NCI-H460 (cell line): ENCODE measurements around the gene BPIFB6. TPM values are rescaled to one million over a fixed set of nuclear protein-coding genes. Genes with fewer than 3 reads are reported as not detected.
"Not testable (repeated sequence)": the region's sequence is repeated elsewhere in the genome, so short reads cannot be mapped to it uniquely, and the experiment has no call there.

Experiments used
- DNase-seq: peaks from one replicate; pipeline ENCODE4 v3.0.0-alpha.2; 2016; ENCODE audit warnings: low read depth; ENCODE audit errors: extremely low read depth
- total RNA-seq: library from RNA; depleted of rRNA; stranded (reverse); fragments of >200 nt; shearing (Covaris generic); gene quantifications from 2 replicates; pipeline ENCODE4 v1.2.3, GENCODE V29; 2014

BPIFB6 gene
- total RNA-seq, 1 experiment from 2014 or later, result not detected

DNA sequence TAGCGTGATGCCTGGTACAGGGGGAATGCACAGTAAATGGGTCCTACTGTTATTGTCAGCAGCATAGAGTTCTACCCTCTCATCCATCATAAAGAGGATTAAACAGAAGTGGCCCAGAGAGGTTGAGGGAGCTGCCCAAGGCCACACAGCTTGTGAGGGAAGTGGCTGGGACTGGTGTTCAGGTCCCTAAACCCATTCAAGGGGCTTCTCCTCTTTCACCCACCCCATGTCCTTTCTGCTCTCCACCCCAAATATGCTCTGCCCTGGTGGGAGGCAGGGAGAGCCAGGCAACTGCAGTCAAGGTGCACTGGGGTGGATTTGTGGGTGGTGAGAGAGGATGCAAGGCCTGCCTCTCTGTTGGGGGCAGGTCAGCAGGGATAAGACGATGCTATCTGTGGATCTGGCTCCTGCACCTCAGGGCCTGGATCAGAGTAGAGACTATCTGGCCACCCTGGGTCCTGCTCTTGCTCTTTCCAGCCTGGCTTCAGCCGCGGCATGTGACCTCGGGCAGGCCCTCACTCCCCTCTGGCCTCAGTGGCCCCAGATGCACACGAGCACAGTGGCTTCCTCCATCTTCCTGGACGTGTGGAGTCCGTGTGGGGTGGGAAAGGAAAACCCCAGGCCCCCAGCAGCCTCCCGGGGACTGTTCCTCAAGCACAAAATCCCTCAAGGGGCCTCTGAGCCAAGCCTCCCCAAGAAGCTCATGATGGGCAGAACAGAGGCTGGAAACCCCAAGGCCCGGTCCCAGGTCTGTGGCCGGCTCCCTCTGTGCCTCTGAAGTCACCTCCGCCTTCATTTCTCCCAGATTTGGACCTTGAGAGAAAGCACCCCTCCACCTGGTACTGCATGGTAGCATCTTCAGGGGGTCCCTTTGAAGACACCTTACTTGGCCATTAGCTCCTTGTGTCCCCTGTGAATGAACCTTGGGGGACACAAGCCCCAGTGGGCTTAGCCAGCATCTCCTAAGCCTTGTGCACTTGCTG is 3.4 kb upstream of the BPIFB6 start:
- DNase-seq, result no peak

DNA sequence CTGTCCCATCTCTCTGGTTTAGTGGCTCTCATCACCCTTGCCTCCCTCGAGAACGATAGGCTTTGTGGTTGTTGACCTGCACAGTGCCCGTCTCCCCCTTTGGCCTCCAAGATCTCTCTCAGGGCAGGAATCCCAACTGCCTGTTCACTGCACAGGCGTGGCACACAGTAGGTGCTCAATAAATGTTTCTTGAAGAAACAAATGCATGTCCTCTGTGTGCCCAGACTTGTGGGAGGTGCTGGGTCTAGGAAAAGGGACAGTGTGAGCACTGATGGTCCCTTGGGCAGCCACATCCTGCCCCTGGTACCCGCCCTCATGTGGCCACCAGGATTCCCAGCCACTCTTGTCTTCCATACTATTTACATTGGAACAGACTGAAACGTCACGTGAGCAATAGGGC is 2.6 kb upstream of the BPIFB6 start:
- DNase-seq, result no peak

DNA sequence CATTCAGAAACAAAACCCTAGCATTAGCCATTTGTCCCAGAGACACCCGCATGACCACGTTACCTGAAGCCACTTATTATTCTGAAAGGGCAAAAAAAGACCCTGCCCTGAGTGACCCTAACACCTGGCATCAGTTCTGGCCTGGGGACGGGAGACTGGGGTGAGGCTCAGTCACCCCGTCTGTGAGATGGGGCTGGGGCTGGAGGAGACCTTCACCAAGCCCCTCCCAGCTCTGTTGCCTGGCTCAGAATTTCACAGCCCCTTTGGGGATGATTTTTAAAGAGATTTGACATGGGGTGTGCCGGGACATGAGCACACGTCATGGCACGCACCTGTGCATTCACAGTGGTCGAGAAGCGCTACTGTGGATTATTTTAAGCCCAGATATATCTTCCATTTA is 1.4 kb upstream of the BPIFB6 start:
- no peak for DNase-seq

DNA sequence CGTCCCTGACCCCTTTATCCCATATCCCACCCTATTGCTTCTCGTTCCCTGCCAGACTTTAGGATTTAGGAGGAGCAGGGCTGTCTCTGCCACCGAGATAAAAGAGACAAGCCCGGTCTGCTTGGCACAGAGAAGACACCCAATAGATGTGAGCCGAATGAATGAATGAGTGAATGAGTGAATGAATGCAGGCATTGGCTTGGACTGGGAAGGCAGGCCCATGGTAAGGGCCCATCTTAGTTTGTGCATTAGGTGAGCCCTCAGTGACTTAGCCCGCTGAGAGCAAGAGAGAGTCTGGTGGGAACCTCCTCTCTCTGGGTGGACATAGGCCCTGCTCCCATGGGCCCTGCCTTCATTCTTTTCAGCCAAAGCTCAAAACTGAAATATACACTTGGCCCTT is 879 bp upstream of the BPIFB6 start:
- DNase-seq, result no peak

DNA sequence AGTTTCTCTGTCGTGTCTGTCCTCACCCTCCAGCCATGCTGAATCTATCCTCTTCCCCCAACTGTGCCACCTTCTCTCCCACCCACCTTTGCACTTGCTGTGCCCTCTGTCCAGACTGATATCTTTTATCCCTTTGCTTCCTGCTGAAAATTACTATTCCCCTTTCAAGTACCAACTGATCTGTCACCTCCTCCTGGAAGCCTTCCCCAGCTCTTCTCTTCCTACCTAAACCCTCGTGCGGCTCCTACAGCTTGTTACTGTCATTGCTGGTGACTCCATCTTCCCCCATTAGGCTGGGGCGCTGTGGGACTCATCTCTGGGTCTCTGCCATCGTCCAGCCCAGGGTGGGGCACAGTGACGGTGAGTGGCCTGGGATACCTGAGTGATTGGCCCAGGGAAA is 1.1 kb downstream of the BPIFB6 start:
- DNase-seq, result no peak

DNA sequence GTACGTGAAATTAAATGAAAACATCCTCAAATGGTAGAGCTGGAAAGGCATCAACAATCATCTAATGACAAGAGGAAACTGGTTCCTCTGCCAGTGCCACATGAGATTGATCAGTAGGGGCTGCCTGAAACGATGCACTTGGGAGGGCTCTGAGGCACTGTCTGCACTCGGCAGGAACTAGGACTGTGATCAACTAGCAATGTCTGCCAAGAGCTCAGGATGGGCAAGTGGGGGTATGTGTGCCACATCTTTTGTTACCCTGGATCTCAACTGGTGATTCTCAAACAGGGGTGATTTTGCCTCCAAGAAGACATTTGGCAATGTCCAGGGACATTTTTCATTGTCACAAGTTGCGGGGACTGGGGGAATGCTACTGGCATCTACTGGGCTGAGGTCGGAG is 1.9 kb downstream of the BPIFB6 start:
- no peak for DNase-seq

DNA sequence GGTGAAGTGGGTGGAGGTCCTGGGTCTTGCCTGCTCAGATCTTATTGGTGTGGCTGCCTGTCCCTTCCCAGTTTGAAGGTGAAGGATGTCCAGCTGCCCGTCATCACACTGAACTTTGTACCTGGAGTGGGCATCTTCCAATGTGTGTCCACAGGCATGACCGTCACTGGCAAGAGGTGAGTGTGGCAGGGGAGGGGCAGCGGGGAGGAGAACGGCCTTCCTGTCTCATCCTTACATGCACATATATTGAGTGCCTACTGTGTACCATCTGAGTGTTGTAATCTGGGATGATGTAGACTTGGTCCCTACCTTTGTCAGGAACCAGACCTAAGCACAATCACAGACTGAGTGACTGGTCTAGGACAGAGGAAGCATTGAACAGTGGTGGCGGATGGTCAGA is 2.7 kb downstream of the BPIFB6 start:
- no peak for DNase-seq

DNA sequence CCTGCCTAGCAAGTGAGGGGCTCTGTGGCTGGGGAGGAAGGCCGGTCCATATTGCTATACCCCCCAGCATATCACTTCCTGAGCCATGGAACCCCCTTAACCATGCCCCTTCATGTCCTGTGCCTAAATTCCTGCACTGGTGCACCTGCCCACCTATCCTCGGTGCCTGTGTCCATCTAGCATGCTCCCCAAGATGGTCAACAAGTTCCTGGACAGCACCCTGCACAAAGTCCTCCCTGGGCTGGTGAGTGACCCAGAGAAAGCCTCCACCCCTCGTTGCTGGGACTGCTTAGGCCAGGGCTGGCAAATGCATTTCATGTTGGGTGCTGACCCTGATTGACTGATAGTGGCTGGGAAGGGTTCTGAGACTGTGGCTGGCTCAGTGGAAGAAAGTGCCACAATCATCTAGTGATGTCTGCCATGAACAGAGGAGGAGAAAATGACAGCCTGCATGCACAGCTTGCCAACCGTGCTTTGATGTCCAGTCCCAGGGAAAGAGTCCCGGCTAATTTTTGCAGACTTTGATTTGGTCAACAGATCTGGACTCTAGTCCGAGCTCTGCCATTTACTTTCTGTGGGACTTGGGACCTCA is 3.5 kb downstream of the BPIFB6 start:
- DNase-seq, result no peak

DNA sequence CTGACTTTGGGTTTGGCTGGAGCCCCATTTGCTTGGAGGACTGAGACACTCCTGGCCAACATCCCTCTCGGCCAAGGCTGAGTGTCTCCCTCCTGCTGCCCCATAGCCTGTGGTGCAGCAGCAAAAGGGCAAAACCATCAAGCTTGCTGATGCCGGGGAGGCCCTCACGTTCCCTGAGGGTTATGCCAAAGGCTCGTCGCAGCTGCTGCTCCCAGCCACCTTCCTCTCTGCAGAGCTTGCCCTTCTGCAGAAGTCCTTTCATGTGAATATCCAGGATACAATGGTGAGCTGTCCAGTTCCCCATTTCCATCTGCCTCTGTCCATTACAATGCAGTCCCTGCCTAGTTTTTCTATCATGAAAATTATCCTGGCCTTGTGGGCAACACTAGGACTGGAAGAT is 6.0 kb downstream of the BPIFB6 start:
- no peak for DNase-seq

DNA sequence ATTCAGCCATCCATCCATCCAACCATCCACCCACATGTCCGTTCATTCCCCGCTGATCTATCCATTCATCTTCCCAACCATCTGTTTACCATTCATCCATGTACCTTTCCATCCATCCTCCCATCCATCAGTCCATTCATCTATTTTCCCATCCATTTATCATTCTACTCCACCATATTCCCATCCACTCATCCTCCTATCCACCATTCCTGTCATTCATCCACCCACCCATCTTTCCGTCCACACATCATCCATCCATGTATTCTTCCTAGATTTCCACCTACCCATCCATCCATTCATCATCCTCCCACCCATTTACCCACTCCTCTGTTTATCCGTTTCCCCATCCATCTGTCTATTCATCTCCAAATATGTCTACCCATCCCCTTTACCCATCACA is 6.8 kb downstream of the BPIFB6 start:
- DNase-seq, result no peak

DNA sequence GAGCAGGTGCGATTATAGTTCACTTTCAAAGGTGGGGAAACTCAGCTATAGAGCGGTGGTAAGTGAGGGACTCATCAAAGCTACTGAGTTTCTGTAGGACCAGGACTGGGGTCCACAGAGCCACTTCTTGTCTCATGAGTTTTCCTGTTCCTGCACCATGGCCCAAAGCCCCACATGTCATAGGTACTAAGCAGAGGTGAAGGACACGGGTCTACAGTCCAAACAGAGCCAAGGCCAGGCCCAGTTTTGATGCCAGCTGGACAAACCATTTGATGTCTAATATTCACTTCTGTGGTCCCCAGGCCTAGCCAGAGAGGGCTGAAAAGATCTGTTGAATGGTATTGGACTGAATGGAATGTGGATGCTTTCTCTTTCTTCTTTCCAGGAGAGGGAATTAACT is 11.0 kb downstream of the BPIFB6 start:
- no peak for DNase-seq

DNA sequence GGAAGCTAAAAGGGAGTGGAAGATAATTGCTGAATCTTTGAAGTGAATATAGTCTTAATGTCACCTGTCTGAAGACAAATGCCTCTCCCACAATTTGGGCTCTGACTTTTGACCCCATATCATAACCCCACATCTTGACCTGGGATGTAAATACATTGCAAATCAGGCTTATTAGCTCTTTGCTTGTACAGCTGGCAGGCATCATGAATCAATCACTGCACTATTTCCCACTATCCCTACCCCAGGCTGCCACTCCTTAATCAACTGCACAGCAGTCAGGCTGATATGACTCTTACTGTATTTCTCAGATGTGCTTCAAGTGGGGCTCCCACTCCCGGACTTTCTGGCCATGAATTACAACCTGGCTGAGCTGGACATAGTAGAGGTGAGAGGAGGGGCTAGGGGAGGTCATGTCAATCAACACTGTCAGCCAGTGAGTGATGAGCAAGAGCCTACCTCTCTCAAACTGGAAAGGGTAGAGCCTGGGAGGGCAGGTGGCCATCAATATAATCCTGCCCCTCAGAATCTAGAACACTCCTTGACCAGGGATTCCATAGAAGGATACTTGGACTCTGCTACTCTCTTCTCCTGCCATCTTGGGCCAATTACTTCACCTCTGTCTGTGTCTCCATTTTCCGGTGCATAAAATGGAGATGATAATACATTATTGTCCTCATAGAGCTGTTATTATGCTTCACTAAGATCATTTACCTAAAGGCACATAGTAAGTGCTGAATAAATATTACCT is 11.7 kb downstream of the BPIFB6 start:
- DNase-seq, result no peak

DNA sequence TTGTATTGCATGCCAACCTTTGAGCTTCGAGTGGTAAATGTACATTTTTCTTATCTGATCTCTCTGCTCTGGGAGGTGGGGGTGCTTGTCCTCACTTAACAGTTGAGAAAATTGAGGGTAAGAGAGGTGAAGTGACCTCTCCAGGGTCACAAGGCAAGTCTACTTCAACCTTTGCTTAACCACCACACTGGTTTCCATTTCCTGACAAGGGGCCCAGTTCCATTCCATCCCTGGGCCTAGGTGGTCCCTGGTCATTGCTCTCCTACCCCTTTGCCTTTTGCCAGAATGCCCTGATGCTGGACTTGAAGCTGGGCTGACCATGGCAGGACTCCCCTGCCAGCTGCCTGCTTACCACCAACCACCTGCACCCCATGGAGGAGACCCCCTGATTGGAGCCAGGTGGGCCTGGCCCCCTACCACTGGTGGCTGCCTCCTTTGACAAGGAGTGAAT is 12.3 kb downstream of the BPIFB6 start:
- no peak for DNase-seq

DNA sequence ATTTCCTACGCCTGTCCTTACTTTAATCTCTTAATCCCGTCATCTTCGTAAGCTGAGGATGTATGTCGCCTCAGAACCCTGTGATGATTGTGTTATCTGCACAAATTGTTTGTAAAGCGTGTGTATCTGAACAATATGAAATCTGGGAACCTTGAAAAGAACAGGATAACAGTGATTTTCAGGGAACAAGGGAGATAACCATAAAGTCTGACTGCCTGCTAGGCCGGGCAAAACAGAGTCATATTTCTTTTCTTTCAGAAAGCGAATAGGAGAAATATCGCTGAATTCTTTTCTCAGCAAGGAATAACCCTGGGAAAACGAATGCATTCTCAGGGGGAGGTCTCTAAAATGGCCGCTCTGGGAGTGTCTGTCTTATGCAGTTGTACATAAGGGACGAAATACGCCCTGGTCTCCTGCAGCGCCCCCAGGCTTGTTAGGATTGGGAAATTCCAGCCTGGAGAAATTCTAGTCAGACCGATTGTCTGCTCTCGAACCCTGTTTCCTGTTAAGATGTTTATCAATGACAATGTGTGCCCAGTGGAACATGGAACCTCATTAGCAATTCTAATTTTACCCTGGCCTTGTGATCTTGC is 13.8 kb downstream of the BPIFB6 start:
- DNase-seq, result not testable (repeated sequence)

DNA sequence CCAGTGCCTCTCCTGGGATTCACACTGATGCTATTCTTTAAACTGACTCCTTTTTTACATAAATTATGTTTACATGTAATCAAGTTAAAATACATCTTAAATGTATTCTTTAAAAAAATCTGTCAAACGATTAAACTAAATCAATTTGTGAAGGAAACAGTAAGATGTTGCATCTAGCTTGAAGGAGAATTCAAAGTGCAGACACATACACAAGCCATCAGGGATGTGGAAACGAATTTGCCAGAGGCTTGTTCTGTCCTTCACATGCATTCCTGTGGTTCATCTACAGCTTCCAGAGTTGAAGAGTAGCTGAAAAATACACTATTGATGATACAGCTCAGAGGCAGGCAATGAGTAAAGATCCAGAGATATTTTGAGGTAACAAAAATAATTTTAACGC is 15.0 kb downstream of the BPIFB6 start:
- DNase-seq, result no peak

DNA sequence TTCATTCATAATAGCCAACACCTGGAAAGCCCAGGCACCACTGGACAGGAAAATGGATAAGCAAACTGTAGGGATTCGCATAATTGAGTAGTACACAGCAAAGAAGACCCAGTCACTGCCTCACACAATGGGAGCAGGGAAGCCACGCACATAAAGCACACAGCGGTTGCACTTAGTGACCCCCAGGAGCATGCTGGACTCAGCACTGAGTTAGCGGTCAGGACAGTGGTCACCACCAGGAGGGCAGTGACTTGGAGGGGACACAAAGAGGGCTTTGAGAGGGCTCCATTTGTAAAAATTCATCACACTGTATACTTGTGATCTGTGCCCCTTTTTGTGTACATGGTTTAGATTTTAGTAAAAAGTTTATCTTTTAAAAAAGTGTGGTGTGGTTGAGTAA is 19.9 kb downstream of the BPIFB6 start:
- DNase-seq, result no peak

DNA sequence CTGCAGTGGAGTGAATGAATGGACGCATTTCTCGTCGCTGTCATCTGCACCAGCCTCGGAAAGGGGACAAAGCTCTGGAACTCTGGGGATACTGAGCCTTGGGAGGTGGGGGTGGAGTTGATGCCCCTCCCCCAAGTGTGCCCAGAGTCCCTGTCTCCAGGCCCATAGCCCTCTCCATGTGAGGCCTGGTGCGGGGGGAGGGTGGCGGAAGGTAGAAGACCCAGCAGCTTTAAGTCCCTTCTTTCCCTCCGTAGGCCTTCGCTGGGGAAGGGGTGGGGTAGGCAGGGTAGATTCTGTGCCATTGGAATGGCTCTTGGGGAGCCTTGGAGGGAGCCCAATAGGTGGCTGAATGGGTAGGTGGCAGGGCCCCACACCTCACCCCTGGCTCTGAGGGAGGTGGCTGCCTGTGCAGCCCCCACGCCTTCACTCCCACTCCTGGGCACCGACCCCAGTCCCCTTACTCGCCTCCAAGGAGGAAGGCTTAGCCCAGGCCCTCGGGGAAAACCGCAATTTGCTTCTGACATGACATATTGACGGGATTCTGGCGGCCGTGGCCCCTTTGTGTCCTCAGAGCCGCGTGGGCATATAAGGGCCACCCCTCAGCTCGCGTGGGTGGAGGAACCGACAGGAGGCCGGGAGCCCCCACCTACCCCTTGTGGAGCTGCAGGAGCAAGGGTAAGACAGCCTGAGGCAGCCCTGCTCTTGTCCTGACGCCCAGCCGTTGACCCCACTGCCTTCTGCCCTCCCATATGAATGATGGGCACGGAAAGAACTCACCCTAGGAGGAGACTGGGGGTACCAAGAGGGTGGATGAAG is 22.1 kb downstream of the BPIFB6 start, which contains the start of gene BPIFB3:
TSS of gene BPIFB3 (plus strand) at position 613 of the 816 bp plus-strand sequence. CDS start 1,533 bp downstream, outside the sequence.
- no peak for DNase-seq

DNA sequence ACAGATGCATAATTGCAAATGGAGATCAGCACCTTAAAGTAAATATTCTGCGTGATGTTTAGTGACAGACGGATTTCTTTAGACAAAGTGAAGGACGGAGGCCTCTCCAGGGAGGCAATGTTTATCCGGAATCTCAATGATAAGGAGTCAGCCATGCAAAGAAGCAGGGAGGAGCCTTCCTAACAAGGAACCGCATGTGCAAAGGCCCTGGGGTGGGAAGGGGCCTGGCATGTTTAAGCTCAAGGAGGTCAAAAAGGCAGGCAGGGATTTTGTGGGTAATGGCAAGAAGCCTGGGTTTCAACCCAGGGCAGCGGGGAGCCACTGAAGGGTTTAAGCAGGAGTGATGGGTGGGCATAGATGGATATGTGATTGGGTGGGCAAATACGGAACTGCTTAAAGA is 22.9 kb downstream of the BPIFB6 start:
- no peak for DNase-seq

DNA sequence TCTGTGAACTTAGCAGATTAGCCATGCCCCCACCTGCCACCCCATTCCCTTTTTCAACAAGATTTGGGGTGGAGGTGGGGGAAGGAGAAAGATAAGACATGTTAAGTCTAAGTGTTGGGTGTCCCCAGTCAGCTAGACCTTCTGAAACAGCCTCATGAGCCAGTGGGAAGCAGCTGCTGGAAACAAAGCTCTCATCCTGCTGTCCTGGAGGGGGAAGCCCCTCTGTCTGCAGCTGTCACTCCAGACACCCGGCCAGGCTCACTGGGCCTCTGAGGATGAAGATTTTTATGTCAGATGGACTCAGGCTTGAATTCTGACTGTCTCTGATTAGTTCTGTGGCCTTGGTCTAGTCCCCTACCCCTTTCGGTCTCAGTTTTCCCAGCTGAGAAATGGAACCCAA is 23.3 kb downstream of the BPIFB6 start:
- DNase-seq, result no peak

DNA sequence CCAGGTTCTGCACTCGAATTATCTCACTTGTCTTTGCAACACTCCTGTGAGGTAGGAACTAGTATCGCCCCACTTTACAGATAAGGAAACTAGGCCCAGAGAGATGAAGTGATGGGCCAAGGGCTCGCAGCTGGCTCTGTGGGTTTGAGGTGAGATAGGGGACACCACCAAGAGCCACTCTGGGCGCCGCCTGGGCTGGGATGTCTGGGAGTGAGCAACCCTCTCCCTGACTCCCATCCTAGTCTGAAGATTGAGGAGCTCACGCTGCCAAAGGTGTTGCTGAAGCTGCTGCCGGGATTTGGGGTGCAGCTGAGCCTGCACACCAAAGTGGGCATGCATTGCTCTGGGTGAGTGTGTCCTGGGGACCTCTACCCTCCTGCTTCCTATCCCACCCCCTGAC is 27.7 kb downstream of the BPIFB6 start:
- DNase-seq, result no peak
